B cell (primary cell): ENCODE data around the gene KIAA0586. TPM values are rescaled to one million over a fixed set of nuclear protein-coding genes. Genes with fewer than 3 reads are reported as not detected.

Experiments
- ATAC-seq: fragments of 200-7000 bp; cut with Tn5 transposase; one replicate; pipeline ENCODE4 v1.10.0; 2021; ENCODE audit warnings: low read depth, mild to moderate bottlenecking, moderate number of reproducible peaks, moderate library complexity
- CTCF ChIA-PET: fragments of 350-600 bp; sonication (Branson Sonifier 250); formaldehyde crosslinking; loops from one replicate; lab custom pipeline; 2021; ENCODE audit warnings: antibody characterized with exemption, inconsistent platforms; lab: Charles Lee
- POLR2A ChIA-PET: fragments of 350-600 bp; sonication (Branson Sonifier 250); formaldehyde crosslinking; loops from one replicate; lab custom pipeline; 2021; ENCODE audit warnings: antibody characterized with exemption; lab: Charles Lee
- DNase-seq: peaks from one replicate; pipeline ENCODE4 v3.0.0; 2013
- H2AFZ ChIP-seq: 2 replicates; pipeline ENCODE4 v1.6.1; 2012; ENCODE audit warnings: mild to moderate bottlenecking, low read depth, low read length; ENCODE audit not compliant: insufficient read depth, poor library complexity, severe bottlenecking
- H3K27ac ChIP-seq, 2 donors: 1 replicate in 1 of 2; 2 replicates in 1 of 2; pipeline ENCODE4 v1.5.1; 2012 to 2013; ENCODE audit warnings: low read length in 2 of 2, mild to moderate bottlenecking in 2 of 2, moderate library complexity in 1 of 2
- H3K27me3 ChIP-seq, 4 experiments: fragments of 200-600 bp in 1 of 4; sonication (generic) in 1 of 4; replicated peaks in 1 of 4; 1 replicate in 2 of 4; 2 replicates in 2 of 4; pipeline versions ENCODE4 v1.6.1 to v1.7.0; 2013 to 2016; ENCODE audit warnings: low read length in 3 of 4, mild to moderate bottlenecking in 2 of 4, mixed read lengths in 1 of 4, moderate library complexity in 1 of 4; ENCODE audit not compliant: insufficient read depth in 4 of 4, control insufficient read depth in 3 of 4; ENCODE audit errors: control extremely low read depth in 1 of 4
- H3K36me3 ChIP-seq, 2 experiments: replicated peaks in 1 of 2; 1 replicate in 1 of 2; 2 replicates in 1 of 2; pipeline versions ENCODE4 v1.6.1 to v1.7.1; 2013; ENCODE audit warnings: low read length in 1 of 2; ENCODE audit not compliant: insufficient read depth in 2 of 2, control insufficient read depth in 1 of 2; ENCODE audit errors: control extremely low read depth in 1 of 2, extremely low read depth in 1 of 2
- H3K4me1 ChIP-seq, 2 donors: fragments of 200-600 bp in 1 of 2; sonication (generic) in 1 of 2; 1 replicate in 1 of 2; 2 replicates in 1 of 2; pipeline versions ENCODE4 v1.5.1 to v1.6.1; 2013 to 2017; ENCODE audit warnings: low read length in 2 of 2; ENCODE audit not compliant: control insufficient read depth in 2 of 2, insufficient read depth in 2 of 2
- H3K4me2 ChIP-seq: replicated peaks from 2 replicates; pipeline ENCODE3; 2012; ENCODE audit warnings: mild to moderate bottlenecking, low read depth, low read length; ENCODE audit not compliant: poor library complexity, severe bottlenecking
- H3K4me3 ChIP-seq, 5 experiments: fragments of 200-600 bp in 1 of 5; sonication (generic) in 1 of 5; 1 replicate in 3 of 5; 2 replicates in 2 of 5; pipeline versions ENCODE4 v1.5.1 to v1.7.0; 2011 to 2016; ENCODE audit warnings: low read length in 4 of 5, mild to moderate bottlenecking in 4 of 5, low read depth in 2 of 5, control low read depth in 1 of 5, moderate library complexity in 1 of 5; ENCODE audit not compliant: insufficient read depth in 1 of 5; ENCODE audit errors: control extremely low read depth in 1 of 5, extremely low read depth in 1 of 5
- H3K79me2 ChIP-seq: fragments of 200-600 bp; sonication (generic); one replicate; pipeline ENCODE4 v1.6.0; 2016; ENCODE audit warnings: low read length; ENCODE audit not compliant: control insufficient read depth, insufficient read depth
- H3K9ac ChIP-seq: fragments of 200-600 bp; sonication (generic); 2 replicates; pipeline ENCODE4 v1.6.1; 2017; ENCODE audit warnings: mild to moderate bottlenecking, low read length, moderate library complexity
- H3K9me3 ChIP-seq, 3 donors: one replicate each; pipeline versions ENCODE4 v1.6.1 to v1.7.1; 2013; ENCODE audit warnings: low read length in 2 of 3; ENCODE audit not compliant: control insufficient read depth in 2 of 3, insufficient read depth in 1 of 3; ENCODE audit errors: control extremely low read depth in 1 of 3
- H4K20me1 ChIP-seq: 2 replicates; pipeline ENCODE4 v1.6.0; 2012; ENCODE audit warnings: mild to moderate bottlenecking, low read length; ENCODE audit not compliant: insufficient read depth, control insufficient read depth, poor library complexity, severe bottlenecking
- H3K27ac Mint-ChIP-seq: one replicate; pipeline ENCODE4 v1.8.0; 2021; ENCODE audit warnings: mixed read lengths
- H3K27me3 Mint-ChIP-seq: one replicate; pipeline ENCODE4 v1.8.0; 2021; ENCODE audit warnings: mixed read lengths
- H3K4me1 Mint-ChIP-seq: one replicate; pipeline ENCODE4 v1.8.0; 2021; ENCODE audit warnings: mixed read lengths
- H3K4me3 Mint-ChIP-seq: one replicate; pipeline ENCODE4 v1.8.0; 2021; ENCODE audit warnings: mixed read lengths
- H3K9me3 Mint-ChIP-seq: one replicate; pipeline ENCODE4 v1.8.0; 2022; ENCODE audit warnings: mixed read lengths; ENCODE audit not compliant: insufficient read depth
- CTCF ChIP-seq: fragments of 200-600 bp; IDR thresholded peaks from one replicate; pipeline ENCODE4 v1.8.0; 2022; ENCODE audit warnings: antibody characterized with exemption, mild to moderate bottlenecking
- EZH2 ChIP-seq: IDR thresholded peaks from 2 replicates; pipeline ENCODE4 v1.6.1; 2012; ENCODE audit warnings: borderline replicate concordance, low read depth, mild to moderate bottlenecking, moderate library complexity, low read length; ENCODE audit not compliant: insufficient read depth, poor library complexity, severe bottlenecking
- WGBS: methylation state at CpG from one replicate; pipeline ENCODE4 v1.1.5; 2013; ENCODE audit warnings: missing lambda C conversion rate; ENCODE audit not compliant: insufficient coverage; 5-methylcytosine and 5-hydroxymethylcytosine counted together
- intact Hi-C: fragments of 100-400 bp; cut with micrococcal nuclease; formaldehyde crosslinking; loops from one replicate; pipeline ENCODE4 v1.10.0; 2022
- polyA plus RNA-seq: library from polyadenylated mRNA; depleted of rRNA; stranded (reverse); fragments of >200 nt; gene quantifications from 2 replicates; pipeline ENCODE4 v1.2.3, GENCODE V29; 2012
- total RNA-seq, 2 donors: library from RNA; stranded (reverse); fragments of 120-200 nt in 1 of 2; gene quantifications; 1 replicate in 1 of 2; 2 replicates in 1 of 2; pipeline versions ENCODE4 v1.2.3 to v1.2.4, GENCODE V29; 2013 to 2022

The KIAA0586 gene
- total and polyA plus RNA-seq, 2 donors (not counting 1 experiment from before 2014, with no cell fraction given), result 12.2 to 27.5 TPM

- peaks cover 13% of the 10 kb centered on the region for H3K4me1 Mint-ChIP-seq
- Histone ChIP-seq H3K79me2 (no peaks in the 10 kb centered on the region), H3K4me1 (peaks cover 9 to 14% of the 10 kb centered on the region in 2 donors), H3K27me3 (no peaks in the 10 kb centered on the region), H4K20me1 (no peaks in the 10 kb centered on the region), H3K9ac (no peak overlapping the region), H3K4me2 (no peak overlapping the region), H2AFZ (no peak overlapping the region), H3K9me3 (peaks cover 0 to 1% (median 0%) of the 10 kb centered on the region in 3 donors), H3K36me3 (no peaks in the 10 kb centered on the region), H3K27ac (no peak overlapping the region), H3K4me3 (no peak overlapping the region)
- no peaks in the 10 kb centered on the region for H3K27me3 Mint-ChIP-seq
- H3K4me3 Mint-ChIP-seq, result peak overlapping the region; percentile 87
- peak; percentile 4 for DNase-seq
- over 99% methylated on average over 6 of the region's 6 CpGs for WGBS
- ChIA-PET CTCF (interaction anchor here (1.1 to 3.6 kb wide), 3 partner anchors 25 to 33 kb away, joined by 3 to 15 read pairs (median 6); partner anchors contain the start of genes KIAA0586 and TIMM9), POLR2A (no interaction called here)
- H3K27ac Mint-ChIP-seq, result peak overlapping the region; percentile 11
- H3K9me3 Mint-ChIP-seq, result no peaks in the 10 kb centered on the region
- TF ChIP-seq EZH2 (no peak), CTCF (no peak)
- intact Hi-C loops, result loop anchor here (2.0 to 5.0 kb wide), 2 partner anchors 98 to 1005 kb away; partner anchors contain the start of genes ARID4A and NAA30
- no peak for ATAC-seq
These were observed 30.4 kb upstream of the KIAA0586 start for GRCh38 chr14:58397156-58397555.

DNA sequence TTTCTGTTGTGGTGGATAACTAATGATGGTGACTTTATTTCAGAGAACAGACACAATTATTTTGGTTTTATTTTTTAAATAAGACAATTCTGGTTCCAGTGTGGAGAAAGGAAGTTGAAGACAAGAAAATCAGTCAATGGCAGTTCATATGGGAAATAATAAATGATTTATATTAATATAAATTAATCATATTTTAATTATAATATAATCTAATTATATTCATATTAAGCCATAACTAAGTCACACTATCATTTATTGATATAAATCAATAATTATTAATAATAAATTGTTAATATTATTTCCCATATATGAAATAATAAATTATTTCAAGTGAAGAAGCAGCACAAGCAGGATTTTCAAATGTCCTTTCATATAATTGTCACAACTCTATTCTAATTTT, 29.0 kb upstream of the KIAA0586 start:
- Mint-ChIP-seq H3K4me3 (no peak overlapping the region), H3K27ac (no peak overlapping the region), H3K27me3 (no peaks in the 10 kb centered on the region), H3K9me3 (no peaks in the 10 kb centered on the region), H3K4me1 (peaks cover 13% of the 10 kb centered on the region)
- Histone ChIP-seq H3K9me3 (peaks cover 0 to 1% (median 0%) of the 10 kb centered on the region in 3 donors), H3K4me2 (no peak overlapping the region), H3K9ac (no peak overlapping the region), H3K36me3 (no peaks in the 10 kb centered on the region), H3K27ac (no peak overlapping the region), H2AFZ (no peak overlapping the region), H3K79me2 (no peaks in the 10 kb centered on the region), H3K4me3 (no peak overlapping the region), H3K27me3 (no peaks in the 10 kb centered on the region), H4K20me1 (no peaks in the 10 kb centered on the region), H3K4me1 (peaks cover 9 to 14% of the 10 kb centered on the region in 2 donors)
- ATAC-seq (no peak), DNase-seq (no peak)
- intact Hi-C loops, result loop anchor here (5.0 kb wide), 1 partner anchor 1006 kb away; the partner anchor contains the start of gene NAA30
- ChIA-PET POLR2A (no interaction called here), CTCF (interaction anchor here (0.7 kb wide), 1 partner anchor 26 kb away, joined by 3 read pairs; no protein-coding TSS in a partner anchor)
- TF ChIP-seq CTCF (no peak), EZH2 (no peak)
